K562 (cell line): Measurements from ENCODE around the gene NOP14. TPM values are rescaled to one million over a fixed set of nuclear protein-coding genes. Genes with fewer than 3 reads are reported as not detected.

ENCODE experiments used
- CEBPG ChIP-seq, 3 experiments: fragments of 200-800 bp in 1 of 3; sonication (Bioruptor generic) in 1 of 3; sonication (generic) in 1 of 3; formaldehyde crosslinking in 1 of 3; IDR thresholded peaks in 2 of 3; conservative IDR thresholded peaks in 1 of 3; 2 replicates each; pipeline versions ENCODE4 v1.6.1 to v1.8.0; 2016 to 2022; ENCODE audit warnings: missing compliant biosample characterization in 2 of 3, missing genetic modification characterization in 2 of 3, mild to moderate bottlenecking in 1 of 3, missing genetic modification reagents in 1 of 3
- ETV6 ChIP-seq, 3 experiments: fragments of 150-350 bp in 1 of 3; sonication (generic) in 1 of 3; formaldehyde crosslinking in 1 of 3; IDR thresholded peaks; 2 replicates each; pipeline versions ENCODE4 v1.6.1 to v1.8.0; 2014 to 2022; ENCODE audit warnings: borderline replicate concordance in 2 of 3, low read depth in 2 of 3, antibody characterized with exemption in 1 of 3, low read length in 1 of 3, mild to moderate bottlenecking in 1 of 3, missing genetic modification reagents in 1 of 3
- HNRNPL ChIP-seq: fragments of 200-400 bp; formaldehyde crosslinking; IDR thresholded peaks from 2 replicates; pipeline ENCODE4 v1.6.1; 2017; ENCODE audit warnings: low read depth, mild to moderate bottlenecking, low read length
- HNRNPUL1 ChIP-seq: fragments of 200-400 bp; formaldehyde crosslinking; IDR thresholded peaks from 2 replicates; pipeline ENCODE4 v1.6.1; 2017; ENCODE audit warnings: low read length
- MAFK ChIP-seq: IDR thresholded peaks from 2 replicates; pipeline ENCODE4 v1.6.1; 2011; ENCODE audit warnings: low read length, improper control_type of control experiment
- MED1 ChIP-seq: sonication (generic); formaldehyde crosslinking; IDR thresholded peaks from 2 replicates; pipeline ENCODE4 v1.8.1; 2023; ENCODE audit warnings: missing genetic modification reagents, borderline replicate concordance
- NCOA6 ChIP-seq: fragments of 450-650 bp; IDR thresholded peaks from 2 replicates; pipeline ENCODE4 v1.6.1; 2017; ENCODE audit warnings: mild to moderate bottlenecking
- RBFOX2 ChIP-seq: fragments of 200-400 bp; formaldehyde crosslinking; IDR thresholded peaks from 2 replicates; pipeline ENCODE4 v1.6.1; 2017; ENCODE audit warnings: low read depth, mild to moderate bottlenecking, low read length, moderate library complexity
- RUNX1 ChIP-seq: sonication (generic); IDR thresholded peaks from 2 replicates; pipeline ENCODE4 v1.6.1; 2016; ENCODE audit warnings: antibody characterized with exemption, low read depth
- SP2 ChIP-seq: IDR thresholded peaks from 2 replicates; pipeline ENCODE4 v1.6.1; 2011; ENCODE audit warnings: mild to moderate bottlenecking, low read depth, low read length, moderate library complexity; ENCODE audit not compliant: poor library complexity, severe bottlenecking; ENCODE audit errors: extremely low read depth
- ZNF586 ChIP-seq: fragments of 450-650 bp; formaldehyde crosslinking; conservative IDR thresholded peaks from 2 replicates; pipeline ENCODE4 v1.4.0; 2020; ENCODE audit warnings: mild to moderate bottlenecking, moderate library complexity
- polyA plus RNA-seq, 8 experiments: library from polyadenylated mRNA; depleted of rRNA in 4 of 8; stranded (reverse) in 5 of 8; unstranded in 3 of 8; fragments of >200 nt; fragmentation: Nextera tagmentation in 2 of 8; fragmentation: Illumina TruSeq in 1 of 8; extraction: Ambion mirVana in 2 of 8; extraction: Trizol in 1 of 8; gene quantifications; 2 replicates each; pipeline versions ENCODE4 v1.2.1 to v1.2.3, GENCODE V29; 2011 to 2014; ENCODE audit warnings: inconsistent platforms in 1 of 8, missing spikeins in 1 of 8
- total RNA-seq, 7 experiments: library from RNA; depleted of rRNA in 6 of 7; stranded (reverse); fragments of >200 nt in 6 of 7; fragmentation: Illumina TruSeq in 2 of 7; extraction: Trizol in 2 of 7; gene quantifications; 2 replicates each; pipeline versions ENCODE4 v1.2.1 to v1.2.3, GENCODE V29; 2011 to 2021; ENCODE audit warnings: low replicate concordance in 1 of 7
- TF ChIP-seq, protein P1 (sequence below): fragments of 250-450 bp; sonication (Bioruptor Pico); IDR thresholded peaks from 2 replicates; pipeline ENCODE4 v1.5.0; 2022; ENCODE audit warnings: mild to moderate bottlenecking
- TF ChIP-seq, protein P2 (sequence below): sonication (generic); formaldehyde crosslinking; IDR thresholded peaks from 2 replicates; pipeline ENCODE4 v1.8.1; 2022; ENCODE audit warnings: missing genetic modification reagents
- TF ChIP-seq, protein P3 (sequence below): IDR thresholded peaks from 2 replicates; pipeline ENCODE4 v1.6.1; 2012; ENCODE audit warnings: low read depth, low read length, improper control_type of control experiment, borderline replicate concordance
- TF ChIP-seq, protein P4 (sequence below): fragments of 450-650 bp; IDR thresholded peaks from 2 replicates; pipeline ENCODE4 v1.6.1; 2017; ENCODE audit warnings: antibody characterized with exemption, mild to moderate bottlenecking

NOP14 gene
- total and polyA plus RNA-seq, 9 of the 15 experiments (the other 6 are each of a cell fraction or from before 2014, with no cell fraction given), result 12.7 to 76.0 (median 50.9) TPM

DNA sequence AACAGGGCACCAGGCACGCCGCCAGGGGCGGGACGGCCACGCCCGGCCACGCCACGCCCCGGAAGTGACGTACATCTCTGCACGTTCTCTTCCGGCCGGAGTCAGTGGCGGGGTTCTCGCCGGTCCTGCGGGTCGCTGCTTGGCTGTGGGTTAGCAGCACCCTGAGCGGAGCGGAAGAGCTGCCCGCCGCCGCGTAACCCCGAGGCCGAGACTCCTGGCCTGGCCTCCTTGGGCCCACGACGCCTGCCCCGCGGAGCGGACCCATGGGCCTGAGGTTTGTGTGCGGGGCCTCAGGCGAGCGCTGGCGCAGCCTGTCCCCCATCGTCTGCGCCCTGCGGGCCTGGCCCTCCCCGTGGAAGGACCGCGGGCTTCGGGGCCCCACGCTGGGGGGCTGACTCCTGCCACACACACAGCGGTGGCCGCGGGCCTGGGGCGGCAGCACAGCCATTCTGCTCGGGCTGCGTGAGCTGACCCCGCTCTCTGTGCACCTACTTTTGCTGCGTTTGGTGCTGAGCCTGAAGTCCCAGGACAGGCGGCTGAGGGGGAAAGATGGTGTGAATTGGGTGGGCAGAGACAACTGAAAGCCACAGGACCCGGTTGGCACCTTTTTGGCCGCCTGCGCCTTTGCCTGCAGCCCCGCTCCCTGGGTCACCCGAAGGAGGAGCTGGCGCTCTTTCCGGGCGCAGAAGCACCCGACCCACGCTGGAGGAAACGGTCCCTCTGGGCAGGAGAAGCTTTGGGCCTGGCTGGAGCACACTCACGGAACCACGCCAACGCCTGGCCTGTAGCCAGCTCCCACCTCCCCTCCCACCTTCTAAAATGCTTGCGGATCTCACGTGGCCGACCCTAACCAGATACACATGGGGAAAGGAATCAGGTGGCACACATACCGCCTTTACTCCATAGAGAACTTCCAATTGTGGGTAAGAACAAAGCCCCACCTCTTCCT lies 28.1 kb downstream of the NOP14 start (continued):
- TF ChIP-seq, protein P1, sequence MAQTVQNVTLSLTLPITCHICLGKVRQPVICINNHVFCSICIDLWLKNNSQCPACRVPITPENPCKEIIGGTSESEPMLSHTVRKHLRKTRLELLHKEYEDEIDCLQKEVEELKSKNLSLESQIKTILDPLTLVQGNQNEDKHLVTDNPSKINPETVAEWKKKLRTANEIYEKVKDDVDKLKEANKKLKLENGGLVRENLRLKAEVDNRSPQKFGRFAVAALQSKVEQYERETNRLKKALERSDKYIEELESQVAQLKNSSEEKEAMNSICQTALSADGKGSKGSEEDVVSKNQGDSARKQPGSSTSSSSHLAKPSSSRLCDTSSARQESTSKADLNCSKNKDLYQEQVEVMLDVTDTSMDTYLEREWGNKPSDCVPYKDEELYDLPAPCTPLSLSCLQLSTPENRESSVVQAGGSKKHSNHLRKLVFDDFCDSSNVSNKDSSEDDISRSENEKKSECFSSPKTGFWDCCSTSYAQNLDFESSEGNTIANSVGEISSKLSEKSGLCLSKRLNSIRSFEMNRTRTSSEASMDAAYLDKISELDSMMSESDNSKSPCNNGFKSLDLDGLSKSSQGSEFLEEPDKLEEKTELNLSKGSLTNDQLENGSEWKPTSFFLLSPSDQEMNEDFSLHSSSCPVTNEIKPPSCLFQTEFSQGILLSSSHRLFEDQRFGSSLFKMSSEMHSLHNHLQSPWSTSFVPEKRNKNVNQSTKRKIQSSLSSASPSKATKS (CRISPR knock-in tag), result no peak
- TF ChIP-seq, protein P2, sequence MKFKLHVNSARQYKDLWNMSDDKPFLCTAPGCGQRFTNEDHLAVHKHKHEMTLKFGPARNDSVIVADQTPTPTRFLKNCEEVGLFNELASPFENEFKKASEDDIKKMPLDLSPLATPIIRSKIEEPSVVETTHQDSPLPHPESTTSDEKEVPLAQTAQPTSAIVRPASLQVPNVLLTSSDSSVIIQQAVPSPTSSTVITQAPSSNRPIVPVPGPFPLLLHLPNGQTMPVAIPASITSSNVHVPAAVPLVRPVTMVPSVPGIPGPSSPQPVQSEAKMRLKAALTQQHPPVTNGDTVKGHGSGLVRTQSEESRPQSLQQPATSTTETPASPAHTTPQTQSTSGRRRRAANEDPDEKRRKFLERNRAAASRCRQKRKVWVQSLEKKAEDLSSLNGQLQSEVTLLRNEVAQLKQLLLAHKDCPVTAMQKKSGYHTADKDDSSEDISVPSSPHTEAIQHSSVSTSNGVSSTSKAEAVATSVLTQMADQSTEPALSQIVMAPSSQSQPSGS (CRISPR knock-in tag), result no peak
- TF ChIP-seq MAFK (no peak), SP2 (no peak), HNRNPL (peak; percentile 55; the same call in 1 of the 2 replicates), NCOA6 (no peak), CEBPG (CRISPR knock-in tag; IDR thresholded peaks at IDR 0.05) (no peak), CEBPG (tag; conservative IDR thresholded peaks at IDR 0.05 in 1 of 2, IDR thresholded peaks at IDR 0.05 in 1 of 2) (no peak), HNRNPUL1 (no peak), MED1 (CRISPR knock-in tag) (no peak), ZNF586 (no peak), ETV6 (IDR thresholded peaks at IDR 0.05; ENCODE audit: borderline replicate concordance in 1 of 2, low read depth in 2 of 2, low read length in 1 of 2) (no peak), ETV6 (CRISPR knock-in tag; IDR thresholded peaks at IDR 0.05; ENCODE audit: borderline replicate concordance) (no peak), RBFOX2 (peak; percentile 88), RUNX1 (no peak)
- TF ChIP-seq, protein P3, sequence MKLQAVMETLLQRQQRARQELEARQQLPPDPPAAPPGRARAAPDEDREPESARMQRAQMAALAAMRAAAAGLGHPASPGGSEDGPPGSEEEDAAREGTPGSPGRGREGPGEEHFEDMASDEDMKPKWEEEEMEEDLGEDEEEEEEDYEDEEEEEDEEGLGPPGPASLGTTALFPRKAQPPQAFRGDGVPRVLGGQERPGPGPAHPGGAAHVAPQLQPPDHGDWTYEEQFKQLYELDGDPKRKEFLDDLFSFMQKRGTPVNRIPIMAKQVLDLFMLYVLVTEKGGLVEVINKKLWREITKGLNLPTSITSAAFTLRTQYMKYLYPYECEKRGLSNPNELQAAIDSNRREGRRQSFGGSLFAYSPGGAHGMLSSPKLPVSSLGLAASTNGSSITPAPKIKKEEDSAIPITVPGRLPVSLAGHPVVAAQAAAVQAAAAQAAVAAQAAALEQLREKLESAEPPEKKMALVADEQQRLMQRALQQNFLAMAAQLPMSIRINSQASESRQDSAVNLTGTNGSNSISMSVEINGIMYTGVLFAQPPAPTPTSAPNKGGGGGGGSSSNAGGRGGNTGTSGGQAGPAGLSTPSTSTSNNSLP, result no peak
- TF ChIP-seq, protein P4, sequence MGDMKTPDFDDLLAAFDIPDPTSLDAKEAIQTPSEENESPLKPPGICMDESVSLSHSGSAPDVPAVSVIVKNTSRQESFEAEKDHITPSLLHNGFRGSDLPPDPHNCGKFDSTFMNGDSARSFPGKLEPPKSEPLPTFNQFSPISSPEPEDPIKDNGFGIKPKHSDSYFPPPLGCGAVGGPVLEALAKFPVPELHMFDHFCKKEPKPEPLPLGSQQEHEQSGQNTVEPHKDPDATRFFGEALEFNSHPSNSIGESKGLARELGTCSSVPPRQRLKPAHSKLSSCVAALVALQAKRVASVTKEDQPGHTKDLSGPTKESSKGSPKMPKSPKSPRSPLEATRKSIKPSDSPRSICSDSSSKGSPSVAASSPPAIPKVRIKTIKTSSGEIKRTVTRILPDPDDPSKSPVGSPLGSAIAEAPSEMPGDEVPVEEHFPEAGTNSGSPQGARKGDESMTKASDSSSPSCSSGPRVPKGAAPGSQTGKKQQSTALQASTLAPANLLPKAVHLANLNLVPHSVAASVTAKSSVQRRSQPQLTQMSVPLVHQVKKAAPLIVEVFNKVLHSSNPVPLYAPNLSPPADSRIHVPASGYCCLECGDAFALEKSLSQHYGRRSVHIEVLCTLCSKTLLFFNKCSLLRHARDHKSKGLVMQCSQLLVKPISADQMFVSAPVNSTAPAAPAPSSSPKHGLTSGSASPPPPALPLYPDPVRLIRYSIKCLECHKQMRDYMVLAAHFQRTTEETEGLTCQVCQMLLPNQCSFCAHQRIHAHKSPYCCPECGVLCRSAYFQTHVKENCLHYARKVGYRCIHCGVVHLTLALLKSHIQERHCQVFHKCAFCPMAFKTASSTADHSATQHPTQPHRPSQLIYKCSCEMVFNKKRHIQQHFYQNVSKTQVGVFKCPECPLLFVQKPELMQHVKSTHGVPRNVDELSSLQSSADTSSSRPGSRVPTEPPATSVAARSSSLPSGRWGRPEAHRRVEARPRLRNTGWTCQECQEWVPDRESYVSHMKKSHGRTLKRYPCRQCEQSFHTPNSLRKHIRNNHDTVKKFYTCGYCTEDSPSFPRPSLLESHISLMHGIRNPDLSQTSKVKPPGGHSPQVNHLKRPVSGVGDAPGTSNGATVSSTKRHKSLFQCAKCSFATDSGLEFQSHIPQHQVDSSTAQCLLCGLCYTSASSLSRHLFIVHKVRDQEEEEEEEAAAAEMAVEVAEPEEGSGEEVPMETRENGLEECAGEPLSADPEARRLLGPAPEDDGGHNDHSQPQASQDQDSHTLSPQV, result no peak
